Esophagus squamous epithelium (tissue), 5 donors: Measurements from ENCODE around the gene SYTL3. TPM values are rescaled to one million over a fixed set of nuclear protein-coding genes. Genes with fewer than 3 reads are reported as not detected.

Experiments
- DNase-seq: peaks from one replicate; lab custom pipeline; 2025; lab: John Stamatoyannopoulos, UW
- H3K27ac ChIP-seq, 4 donors: fragments of 200-600 bp; sonication (generic); one replicate each; pipeline ENCODE4 v1.5.1; 2016 to 2019; ENCODE audit warnings: mild to moderate bottlenecking in 1 of 4
- H3K27me3 ChIP-seq, 4 donors: fragments of 200-600 bp; sonication (generic); 1 replicate in 3 of 4; 2 replicates in 1 of 4; pipeline versions ENCODE4 v1.5.1 to v1.6.0; 2017 to 2021; ENCODE audit warnings: antibody characterized with exemption in 1 of 4
- H3K36me3 ChIP-seq, 3 donors: fragments of 200-600 bp; sonication (generic); one replicate each; pipeline ENCODE4 v1.5.1; 2016 to 2019
- H3K4me1 ChIP-seq, 3 donors: fragments of 200-600 bp; sonication (generic); one replicate each; pipeline ENCODE4 v1.5.1; 2017 to 2019
- H3K4me3 ChIP-seq, 4 donors: fragments of 200-600 bp; sonication (generic); 1 replicate in 3 of 4; 2 replicates in 1 of 4; pipeline ENCODE4 v1.5.1; 2016 to 2019; ENCODE audit warnings: mild to moderate bottlenecking in 2 of 4, moderate library complexity in 1 of 4
- H3K9me3 ChIP-seq, 3 donors: fragments of 200-600 bp; sonication (generic); one replicate each; pipeline ENCODE4 v1.5.1; 2016 to 2019
- POLR2A ChIP-seq, 4 donors: fragments of 450-650 bp; IDR thresholded peaks; one replicate each; pipeline ENCODE4 v1.6.1; 2017; ENCODE audit warnings: antibody characterized with exemption in 4 of 4, mild to moderate bottlenecking in 4 of 4, moderate library complexity in 3 of 4
- WGBS, 2 donors: methylation state at CpG; one replicate each; pipeline ENCODE4 v1.1.5; 2018; 5-methylcytosine and 5-hydroxymethylcytosine counted together
- intact Hi-C: fragments of 100-400 bp; cut with DNase I; formaldehyde crosslinking; loops from one replicate; pipeline ENCODE4 v1.15.0; 2022
- total RNA-seq, 4 donors: library from RNA; depleted of rRNA; stranded (reverse); fragments of >200 nt; gene quantifications; one replicate each; pipeline ENCODE4 v1.1.0, GENCODE V29; 2016
- TF ChIP-seq, protein P1 (sequence below), 6 experiments: fragments of 450-650 bp in 4 of 6; fragments of 200-600 bp in 2 of 6; sonication (generic) in 2 of 6; IDR thresholded peaks; one replicate each; pipeline ENCODE4 v1.5.1; 2016 to 2019; ENCODE audit warnings: antibody characterized with exemption in 6 of 6, mild to moderate bottlenecking in 4 of 6, moderate library complexity in 4 of 6
- donor health status: DM: yes; HTN: yes; CAD: no.

Gene SYTL3
- total RNA-seq, 4 donors from 2014 or later = 1.6 to 8.0 (median 3.0) TPM

DNA sequence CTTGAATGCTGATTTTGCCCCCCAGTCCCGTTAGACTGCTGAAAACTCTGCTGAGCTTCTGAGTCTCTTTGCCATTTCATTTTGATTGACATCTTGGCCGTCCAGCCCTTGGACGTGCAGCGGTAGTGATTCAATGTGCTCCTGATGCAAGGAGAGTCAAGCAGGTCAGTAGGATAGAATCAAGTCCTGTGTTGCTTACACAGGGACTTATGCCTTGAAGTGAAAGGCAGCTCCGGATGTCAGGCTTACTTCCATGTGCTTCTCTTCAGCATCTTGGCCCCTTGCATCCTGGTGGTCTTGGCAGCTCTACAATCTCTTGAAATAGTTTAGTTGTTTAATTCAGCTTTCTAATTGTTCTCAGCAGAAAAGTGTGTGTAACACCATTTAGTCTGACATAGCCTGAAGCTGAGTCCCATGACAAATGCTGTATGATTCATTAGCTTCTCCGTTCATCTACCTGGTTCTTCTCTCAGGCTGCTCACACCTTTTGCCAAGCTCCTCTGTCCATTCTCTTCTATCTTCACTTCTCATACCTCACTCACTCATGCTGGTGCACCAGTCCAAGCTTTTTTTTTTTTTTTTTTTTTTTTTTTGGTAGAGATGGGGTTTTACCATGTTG is 93.3 kb downstream of the SYTL3 start:
- 32 to 58% methylated on average over 6 of the region's 6 CpGs for WGBS, 2 donors
- Histone ChIP-seq H3K4me1 (peaks cover 0 to 20% (median 6%) of the 10 kb centered on the region in 3 donors), H3K4me3 (no peak overlapping the region), H3K27ac (no peak overlapping the region), H3K9me3 (peaks cover 0 to 8% (median 4%) of the 10 kb centered on the region in 3 donors), H3K27me3 (no peaks in the 10 kb centered on the region), H3K36me3 (no peaks in the 10 kb centered on the region)
- intact Hi-C loops = no loop called here
- TF ChIP-seq POLR2A (IDR thresholded peaks at IDR 0.05) = no peak
- TF ChIP-seq, protein P1, sequence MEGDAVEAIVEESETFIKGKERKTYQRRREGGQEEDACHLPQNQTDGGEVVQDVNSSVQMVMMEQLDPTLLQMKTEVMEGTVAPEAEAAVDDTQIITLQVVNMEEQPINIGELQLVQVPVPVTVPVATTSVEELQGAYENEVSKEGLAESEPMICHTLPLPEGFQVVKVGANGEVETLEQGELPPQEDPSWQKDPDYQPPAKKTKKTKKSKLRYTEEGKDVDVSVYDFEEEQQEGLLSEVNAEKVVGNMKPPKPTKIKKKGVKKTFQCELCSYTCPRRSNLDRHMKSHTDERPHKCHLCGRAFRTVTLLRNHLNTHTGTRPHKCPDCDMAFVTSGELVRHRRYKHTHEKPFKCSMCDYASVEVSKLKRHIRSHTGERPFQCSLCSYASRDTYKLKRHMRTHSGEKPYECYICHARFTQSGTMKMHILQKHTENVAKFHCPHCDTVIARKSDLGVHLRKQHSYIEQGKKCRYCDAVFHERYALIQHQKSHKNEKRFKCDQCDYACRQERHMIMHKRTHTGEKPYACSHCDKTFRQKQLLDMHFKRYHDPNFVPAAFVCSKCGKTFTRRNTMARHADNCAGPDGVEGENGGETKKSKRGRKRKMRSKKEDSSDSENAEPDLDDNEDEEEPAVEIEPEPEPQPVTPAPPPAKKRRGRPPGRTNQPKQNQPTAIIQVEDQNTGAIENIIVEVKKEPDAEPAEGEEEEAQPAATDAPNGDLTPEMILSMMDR (IDR thresholded peaks at IDR 0.05) = no peak
- no peak for DNase-seq

DNA sequence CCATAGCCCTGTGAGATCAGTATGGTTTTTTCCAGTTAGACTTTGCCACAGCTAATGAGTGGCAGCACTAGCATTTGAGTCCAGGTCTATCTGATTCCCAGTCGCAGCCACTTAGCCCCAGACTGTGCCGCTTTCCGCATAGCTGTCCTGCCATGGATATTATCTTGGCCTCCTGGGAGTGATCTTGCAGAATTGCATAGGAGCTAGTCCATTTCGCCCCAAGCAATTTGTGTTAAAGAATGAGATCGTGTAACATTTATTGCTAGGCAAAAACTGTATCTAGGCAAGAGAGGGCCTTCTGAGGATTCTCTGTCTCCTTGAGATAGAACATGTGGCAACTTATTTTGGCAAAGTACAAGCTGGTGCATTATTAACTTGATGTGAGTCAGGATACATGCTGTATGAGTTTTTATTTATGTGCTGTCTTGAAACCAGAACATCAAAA is 95.2 kb downstream of the SYTL3 start:
- intact Hi-C loops = no loop called here
- no peak for TF ChIP-seq POLR2A (IDR thresholded peaks at IDR 0.05)
- TF ChIP-seq, protein P1 (IDR thresholded peaks at IDR 0.05) = no peak
- H3K36me3 ChIP-seq = no peaks in the 10 kb centered on the region

DNA sequence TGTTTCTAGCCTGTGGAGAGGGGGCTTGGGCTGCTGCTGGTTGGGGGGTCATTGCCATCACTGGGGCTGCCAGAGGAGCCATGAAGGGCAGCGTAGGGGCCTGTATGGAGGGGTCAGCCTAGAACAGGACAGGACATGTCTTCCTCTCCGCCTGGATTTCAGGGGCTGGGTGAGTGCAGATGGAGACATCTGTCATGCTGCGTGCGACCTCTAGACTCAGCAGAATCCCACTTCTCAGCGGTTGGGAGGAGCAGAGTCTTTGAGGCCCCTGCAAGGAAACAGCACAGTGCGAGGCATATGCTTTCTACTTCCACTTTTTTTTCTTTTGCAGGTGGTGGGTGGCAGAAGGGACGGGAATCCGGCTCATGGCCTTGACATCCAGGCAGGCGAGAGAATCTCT is 101.4 kb downstream of the SYTL3 start:
- peaks cover 0 to 5% (median 0%) of the 10 kb centered on the region in 3 donors for H3K36me3 ChIP-seq
- DNase-seq = no peak
- no peak overlapping the region for H3K4me3 ChIP-seq
- no peaks in the 10 kb centered on the region for H3K27me3 ChIP-seq
- intact Hi-C loops = no loop called here
- 88% methylated on average over 6 to 9 of the region's 9 CpGs for WGBS, 2 donors
- H3K4me1 ChIP-seq = peaks cover 0 to 7% (median 0%) of the 10 kb centered on the region in 3 donors
- H3K27ac ChIP-seq = no peak overlapping the region
- TF ChIP-seq, protein P1 (IDR thresholded peaks at IDR 0.05) = no peak
- no peak for TF ChIP-seq POLR2A (IDR thresholded peaks at IDR 0.05)
- no peaks in the 10 kb centered on the region for H3K9me3 ChIP-seq

More for the DNA sequence above, 95.2 kb downstream of the SYTL3 start:
- WGBS, 2 donors = 78 to 92% methylated on average over 5 of the region's 5 CpGs
- Histone ChIP-seq H3K27ac (no peak overlapping the region), H3K4me3 (no peak overlapping the region), H3K9me3 (peaks cover 0 to 1% (median 0%) of the 10 kb centered on the region in 3 donors), H3K4me1 (peaks cover 0 to 10% (median 0%) of the 10 kb centered on the region in 3 donors), H3K27me3 (no peaks in the 10 kb centered on the region)
- no peak for DNase-seq

DNA sequence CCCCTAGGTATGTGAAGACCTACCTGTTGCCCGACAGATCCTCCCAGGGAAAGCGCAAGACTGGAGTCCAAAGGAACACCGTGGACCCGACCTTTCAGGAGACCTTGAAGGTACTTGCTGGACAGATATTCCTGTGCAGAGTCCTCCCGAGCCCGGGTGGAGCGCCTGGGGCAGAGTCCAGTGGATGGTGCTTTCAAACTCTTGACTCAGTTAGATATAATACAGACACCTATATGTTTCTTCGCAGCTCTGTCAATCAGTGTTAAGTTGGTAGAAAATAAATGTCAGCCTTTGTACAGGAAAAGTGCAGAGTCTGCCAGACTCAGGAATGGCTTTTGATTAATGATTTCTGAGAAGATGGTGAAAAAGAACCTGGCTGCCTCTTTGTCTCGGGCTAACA is 102.1 kb downstream of the SYTL3 start:
- H3K9me3 ChIP-seq = no peaks in the 10 kb centered on the region
- no peak overlapping the region for H3K4me3 ChIP-seq
- intact Hi-C loops = no loop called here
- DNase-seq = no peak
- H3K27me3 ChIP-seq = no peaks in the 10 kb centered on the region
- peaks cover 0 to 5% (median 0%) of the 10 kb centered on the region in 3 donors for H3K36me3 ChIP-seq
- H3K27ac ChIP-seq = no peak overlapping the region
- H3K4me1 ChIP-seq = peaks cover 0 to 7% (median 0%) of the 10 kb centered on the region in 3 donors
- WGBS, 2 donors = 45 to 66% methylated on average over 3 to 6 of the region's 9 CpGs
- TF ChIP-seq, protein P1 (IDR thresholded peaks at IDR 0.05) = no peak
- no peak for TF ChIP-seq POLR2A (IDR thresholded peaks at IDR 0.05)

DNA sequence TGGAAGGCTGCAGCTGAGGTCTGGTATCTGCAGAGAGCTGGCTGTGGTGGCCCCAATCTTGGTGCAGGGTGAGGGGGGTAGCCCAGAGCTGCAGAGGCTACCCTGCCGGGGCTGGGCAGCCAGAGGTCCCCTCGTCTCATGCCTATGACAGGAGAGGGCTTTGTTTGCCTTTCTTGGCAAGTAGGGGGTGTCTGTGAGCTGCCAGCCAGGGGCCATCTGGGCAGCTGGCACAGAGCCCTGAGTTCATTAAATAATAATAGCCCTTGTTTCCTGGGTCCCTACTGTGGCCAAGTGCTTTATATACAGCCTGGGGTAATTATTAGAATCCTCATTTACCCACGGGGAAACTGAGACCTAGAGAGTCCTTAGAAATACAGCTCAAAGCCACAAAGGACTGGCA is 102.8 kb downstream of the SYTL3 start:
- WGBS, 2 donors = 50 to 55% methylated on average over 1 to 3 of the region's 3 CpGs
- H3K27ac ChIP-seq = no peak overlapping the region
- no peaks in the 10 kb centered on the region for H3K9me3 ChIP-seq
- H3K27me3 ChIP-seq = no peaks in the 10 kb centered on the region
- H3K4me1 ChIP-seq = peaks cover 0 to 7% (median 0%) of the 10 kb centered on the region in 3 donors
- TF ChIP-seq POLR2A (IDR thresholded peaks at IDR 0.05) = no peak
- TF ChIP-seq, protein P1 (IDR thresholded peaks at IDR 0.05) = peak in 1 of 6 experiments; percentile 6
- H3K36me3 ChIP-seq = peaks cover 0 to 8% (median 0%) of the 10 kb centered on the region in 3 donors
- H3K4me3 ChIP-seq = no peak overlapping the region
- DNase-seq = no peak
- intact Hi-C loops = no loop called here
